ENCODE data around the gene ANXA5. TPM values are rescaled to one million over a fixed set of nuclear protein-coding genes. Genes with fewer than 3 reads are reported as not detected.

The ANXA5 gene
- total RNA-seq, 1 experiment from 2014 or later: 230 TPM

DNA sequence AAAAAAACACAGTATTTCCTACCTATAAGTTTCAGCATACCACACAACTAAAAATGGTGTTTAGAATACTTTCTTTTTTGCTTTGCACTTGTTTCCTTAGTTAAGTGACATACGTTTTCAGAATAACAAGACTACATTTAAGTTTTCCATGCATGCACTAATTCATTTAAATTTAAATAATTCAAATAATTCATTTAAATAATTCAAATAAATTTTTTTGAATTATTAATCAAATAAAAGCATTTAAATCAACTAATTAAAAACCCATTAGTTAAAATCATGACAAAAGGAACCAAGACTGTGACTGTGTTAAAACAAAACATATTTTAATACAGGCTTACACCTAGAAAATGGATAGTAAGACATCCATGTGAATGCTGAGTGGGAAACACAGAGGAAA, 12.8 kb downstream of the ANXA5 start:
- no peaks in the 10 kb centered on the region for H3K9me3 ChIP-seq (ENCODE audit: insufficient read depth, low read depth)
- peaks cover 40% of the 10 kb centered on the region for H3K4me1 ChIP-seq (replicated peaks; ENCODE audit: insufficient read depth)
- H3K4me3 ChIP-seq: no peak overlapping the region
- no peak for DNase-seq
- POLR2A ChIA-PET (ENCODE audit: unreplicated experiment): no interaction called here
- BruUV-seq (replicated peaks): no TSS peak
- no peak overlapping the region for H3K27ac ChIP-seq
- H3F3A ChIP-seq (ENCODE audit: insufficient read depth, low read depth): peaks cover 24% of the 10 kb centered on the region
- peaks cover 69% of the 10 kb centered on the region for H3K36me3 ChIP-seq (ENCODE audit: low read depth)
- CTCF ChIA-PET: no interaction called here
- H4K20me1 ChIP-seq (ENCODE audit: insufficient read depth): no peaks in the 10 kb centered on the region; the same call in 1 of the 2 replicates
- intact Hi-C loops (cut with micrococcal nuclease; ENCODE audit: unreplicated experiment): no loop called here
- H3K27me3 ChIP-seq (ENCODE audit: insufficient read depth, low read depth): no peaks in the 10 kb centered on the region
- TF ChIP-seq EZH2 (IDR thresholded peaks at IDR 0.05; ENCODE audit: low read depth): no peak
- TF ChIP-seq, protein P1, sequence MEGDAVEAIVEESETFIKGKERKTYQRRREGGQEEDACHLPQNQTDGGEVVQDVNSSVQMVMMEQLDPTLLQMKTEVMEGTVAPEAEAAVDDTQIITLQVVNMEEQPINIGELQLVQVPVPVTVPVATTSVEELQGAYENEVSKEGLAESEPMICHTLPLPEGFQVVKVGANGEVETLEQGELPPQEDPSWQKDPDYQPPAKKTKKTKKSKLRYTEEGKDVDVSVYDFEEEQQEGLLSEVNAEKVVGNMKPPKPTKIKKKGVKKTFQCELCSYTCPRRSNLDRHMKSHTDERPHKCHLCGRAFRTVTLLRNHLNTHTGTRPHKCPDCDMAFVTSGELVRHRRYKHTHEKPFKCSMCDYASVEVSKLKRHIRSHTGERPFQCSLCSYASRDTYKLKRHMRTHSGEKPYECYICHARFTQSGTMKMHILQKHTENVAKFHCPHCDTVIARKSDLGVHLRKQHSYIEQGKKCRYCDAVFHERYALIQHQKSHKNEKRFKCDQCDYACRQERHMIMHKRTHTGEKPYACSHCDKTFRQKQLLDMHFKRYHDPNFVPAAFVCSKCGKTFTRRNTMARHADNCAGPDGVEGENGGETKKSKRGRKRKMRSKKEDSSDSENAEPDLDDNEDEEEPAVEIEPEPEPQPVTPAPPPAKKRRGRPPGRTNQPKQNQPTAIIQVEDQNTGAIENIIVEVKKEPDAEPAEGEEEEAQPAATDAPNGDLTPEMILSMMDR (conservative IDR thresholded peaks at IDR 0.05): no peak
- no peaks in the 10 kb centered on the region for H3K9me2 ChIP-seq (ENCODE audit: insufficient read depth)
- no peak overlapping the region for H2AFZ ChIP-seq
- H3K79me2 ChIP-seq (ENCODE audit: low read depth): peaks cover 42% of the 10 kb centered on the region
- no peak overlapping the region for H3K4me2 ChIP-seq

DNA sequence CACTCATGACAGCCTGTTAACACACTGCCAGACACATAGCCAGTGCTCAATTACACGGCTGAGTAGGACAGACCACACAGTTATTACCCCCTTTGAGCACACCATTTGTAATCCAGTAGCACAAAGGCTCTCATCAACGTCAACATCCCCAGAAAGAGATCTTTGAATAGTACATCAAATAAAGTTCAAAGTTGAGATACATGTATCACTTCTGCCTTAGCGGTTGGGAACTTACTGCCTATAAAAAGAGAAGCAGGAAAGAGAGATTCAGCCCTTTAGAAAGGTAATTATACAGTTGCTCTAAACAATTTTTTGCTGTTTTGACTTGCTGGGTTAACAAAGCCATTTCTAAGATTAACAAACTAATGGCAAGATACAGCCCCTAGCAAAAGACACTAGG, 16.2 kb downstream of the ANXA5 start:
- H3K27me3 ChIP-seq (ENCODE audit: insufficient read depth, low read depth): no peaks in the 10 kb centered on the region
- H3K4me2 ChIP-seq: no peak overlapping the region
- peaks cover 75% of the 10 kb centered on the region for H3K36me3 ChIP-seq (ENCODE audit: low read depth)
- no peaks in the 10 kb centered on the region for H3K9me3 ChIP-seq (ENCODE audit: insufficient read depth, low read depth)
- intact Hi-C loops (cut with micrococcal nuclease; ENCODE audit: unreplicated experiment): no loop called here
- no peaks in the 10 kb centered on the region; the same call in 1 of the 2 replicates for H4K20me1 ChIP-seq (ENCODE audit: insufficient read depth)
- no peak overlapping the region for H2AFZ ChIP-seq
- BruUV-seq (replicated peaks): no TSS peak
- no peak for DNase-seq
- peaks cover 12% of the 10 kb centered on the region for H3K79me2 ChIP-seq (ENCODE audit: low read depth)
- no peak overlapping the region for H3K4me3 ChIP-seq
- peaks cover 6% of the 10 kb centered on the region for H3K4me1 ChIP-seq (replicated peaks; ENCODE audit: insufficient read depth)
- no peaks in the 10 kb centered on the region for H3K9me2 ChIP-seq (ENCODE audit: insufficient read depth)
- H3F3A ChIP-seq (ENCODE audit: insufficient read depth, low read depth): peaks cover 14% of the 10 kb centered on the region
- TF ChIP-seq, protein P1 (conservative IDR thresholded peaks at IDR 0.05): no peak
- TF ChIP-seq EZH2 (IDR thresholded peaks at IDR 0.05; ENCODE audit: low read depth): no peak
- H3K27ac ChIP-seq: no peak overlapping the region
- CTCF ChIA-PET: no interaction called here
- POLR2A ChIA-PET (ENCODE audit: unreplicated experiment): no interaction called here

- no peak for DNase-seq
- no peaks in the 10 kb centered on the region for H3K27me3 ChIP-seq (ENCODE audit: insufficient read depth, low read depth)
- no peaks in the 10 kb centered on the region; the same call in 1 of the 2 replicates for H4K20me1 ChIP-seq (ENCODE audit: insufficient read depth)
- H3K9me3 ChIP-seq (ENCODE audit: insufficient read depth, low read depth): no peaks in the 10 kb centered on the region
- BruUV-seq (replicated peaks): no TSS peak
- no peaks in the 10 kb centered on the region for H3K4me1 ChIP-seq (replicated peaks; ENCODE audit: insufficient read depth)
- H3K4me3 ChIP-seq: no peak overlapping the region
- H3K36me3 ChIP-seq (ENCODE audit: low read depth): peaks cover 70% of the 10 kb centered on the region
- intact Hi-C loops (cut with micrococcal nuclease; ENCODE audit: unreplicated experiment): loop anchor here (10.0 kb wide), 1 partner anchor 45 kb away; no protein-coding TSS in a partner anchor
- ChIA-PET POLR2A (ENCODE audit: unreplicated experiment) (no interaction called here), CTCF (no interaction called here)
- H3K9me2 ChIP-seq (ENCODE audit: insufficient read depth): no peaks in the 10 kb centered on the region
- H3K27ac ChIP-seq: no peak overlapping the region
- H3K79me2 ChIP-seq (ENCODE audit: low read depth): peaks cover 6% of the 10 kb centered on the region
- no peak overlapping the region for H2AFZ ChIP-seq
- no peak overlapping the region for H3K4me2 ChIP-seq
- TF ChIP-seq EZH2 (IDR thresholded peaks at IDR 0.05; ENCODE audit: low read depth): no peak
- TF ChIP-seq, protein P1 (conservative IDR thresholded peaks at IDR 0.05): no peak
- peaks cover 18% of the 10 kb centered on the region for H3F3A ChIP-seq (ENCODE audit: insufficient read depth, low read depth)
Observed at GRCh38 chr4:121679951-121680350, 16.8 kb downstream of the ANXA5 start.

Data from PC-9 (cell line).